ENCODE results near the gene CCDC71.

- no peak for TF ChIP-seq SP1 (IDR thresholded peaks at IDR 0.05)
- TF ChIP-seq FOXA1 (IDR thresholded peaks at IDR 0.05), result no peak
- no peak for TF ChIP-seq ZNF384 (IDR thresholded peaks at IDR 0.05)
- no peak for TF ChIP-seq ELF4 (IDR thresholded peaks at IDR 0.05)
Observed at GRCh38 chr3:49173792-49174170, 7.7 kb upstream of the CCDC71 start.

All from HEK293T (cell line).